DND-41 (cell line): ENCODE measurements around the gene KDELR3.

Experiments
- ATAC-seq: fragments of 200-7000 bp; cut with Tn5 transposase; 3 replicates; pipeline ENCODE4 v1.9.1; 2021; ENCODE audit warnings: low read depth; ENCODE audit not compliant: insufficient read depth
- DNase-seq: peaks from one replicate; pipeline ENCODE4 v3.0.0-alpha.2; 2020
- H2AFZ ChIP-seq: 2 replicates; pipeline ENCODE4 v1.6.0; 2012; ENCODE audit warnings: low read depth, low read length
- H3K27ac ChIP-seq: 2 replicates; pipeline ENCODE4 v1.5.1; 2012; ENCODE audit warnings: low read length, inconsistent platforms
- H3K27me3 ChIP-seq: fragments of 200-600 bp; sonication (generic); 2 replicates; pipeline ENCODE4 v1.6.0; 2012; ENCODE audit warnings: low read length, mild to moderate bottlenecking, inconsistent platforms; ENCODE audit not compliant: insufficient read depth, poor library complexity
- H3K36me3 ChIP-seq: 2 replicates; pipeline ENCODE4 v1.5.1; 2012; ENCODE audit warnings: low read length, inconsistent platforms; ENCODE audit not compliant: insufficient read depth
- H3K4me1 ChIP-seq: 2 replicates; pipeline ENCODE4 v1.5.1; 2012; ENCODE audit warnings: mild to moderate bottlenecking, low read length; ENCODE audit not compliant: insufficient read depth
- H3K4me2 ChIP-seq: 2 replicates; pipeline ENCODE4 v1.6.0; 2012; ENCODE audit warnings: mild to moderate bottlenecking, moderate library complexity, low read length, inconsistent platforms; ENCODE audit not compliant: insufficient read depth
- H3K4me3 ChIP-seq, 2 experiments: fragments of 200-600 bp in 1 of 2; shearing (Covaris generic) in 1 of 2; 2 replicates each; pipeline ENCODE4 v1.5.1; 2012 to 2016; ENCODE audit warnings: inconsistent platforms in 2 of 2, low read length in 2 of 2, mild to moderate bottlenecking in 2 of 2, low read depth in 1 of 2, moderate library complexity in 1 of 2
- H3K79me2 ChIP-seq: 2 replicates; pipeline ENCODE4 v1.6.0; 2012; ENCODE audit warnings: low read length, inconsistent platforms; ENCODE audit not compliant: insufficient read depth
- H3K9ac ChIP-seq: 2 replicates; pipeline ENCODE4 v1.6.0; 2012; ENCODE audit warnings: low read depth, mild to moderate bottlenecking, inconsistent platforms, low read length, moderate library complexity
- H3K9me3 ChIP-seq: 2 replicates; pipeline ENCODE4 v1.5.1; 2012; ENCODE audit warnings: low read length, moderate library complexity, mild to moderate bottlenecking, inconsistent platforms; ENCODE audit not compliant: insufficient read depth, severe bottlenecking
- H4K20me1 ChIP-seq: 2 replicates; pipeline ENCODE4 v1.6.0; 2012; ENCODE audit warnings: low read length; ENCODE audit not compliant: insufficient read depth
- EZH2 ChIP-seq: IDR thresholded peaks from 3 replicates; pipeline ENCODE4 v1.6.1; 2012; ENCODE audit warnings: borderline replicate concordance, low read depth, mild to moderate bottlenecking, moderate library complexity, low read length, inconsistent platforms; ENCODE audit not compliant: severe bottlenecking
- TF ChIP-seq, protein P1 (sequence below): IDR thresholded peaks from 2 replicates; pipeline ENCODE4 v1.5.1; 2012; ENCODE audit warnings: borderline replicate concordance, low read length, moderate library complexity, mild to moderate bottlenecking; ENCODE audit not compliant: poor library complexity, severe bottlenecking; ENCODE audit errors: extremely low read depth

Gene KDELR3

GRCh38 chr22:38431266-38432010 is 36.5 kb upstream of the KDELR3 start:
- H3K27me3 ChIP-seq = peaks cover 6% of the 10 kb centered on the region
- no peak for TF ChIP-seq EZH2
- TF ChIP-seq, protein P1, sequence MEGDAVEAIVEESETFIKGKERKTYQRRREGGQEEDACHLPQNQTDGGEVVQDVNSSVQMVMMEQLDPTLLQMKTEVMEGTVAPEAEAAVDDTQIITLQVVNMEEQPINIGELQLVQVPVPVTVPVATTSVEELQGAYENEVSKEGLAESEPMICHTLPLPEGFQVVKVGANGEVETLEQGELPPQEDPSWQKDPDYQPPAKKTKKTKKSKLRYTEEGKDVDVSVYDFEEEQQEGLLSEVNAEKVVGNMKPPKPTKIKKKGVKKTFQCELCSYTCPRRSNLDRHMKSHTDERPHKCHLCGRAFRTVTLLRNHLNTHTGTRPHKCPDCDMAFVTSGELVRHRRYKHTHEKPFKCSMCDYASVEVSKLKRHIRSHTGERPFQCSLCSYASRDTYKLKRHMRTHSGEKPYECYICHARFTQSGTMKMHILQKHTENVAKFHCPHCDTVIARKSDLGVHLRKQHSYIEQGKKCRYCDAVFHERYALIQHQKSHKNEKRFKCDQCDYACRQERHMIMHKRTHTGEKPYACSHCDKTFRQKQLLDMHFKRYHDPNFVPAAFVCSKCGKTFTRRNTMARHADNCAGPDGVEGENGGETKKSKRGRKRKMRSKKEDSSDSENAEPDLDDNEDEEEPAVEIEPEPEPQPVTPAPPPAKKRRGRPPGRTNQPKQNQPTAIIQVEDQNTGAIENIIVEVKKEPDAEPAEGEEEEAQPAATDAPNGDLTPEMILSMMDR = no peak

GRCh38 chr22:38432264-38432663 is 35.6 kb upstream of the KDELR3 start:
- H3K4me3 ChIP-seq = no peak overlapping the region
- no peak overlapping the region for H3K4me2 ChIP-seq
- ATAC-seq (no peak), DNase-seq (no peak)
- H3K9ac ChIP-seq = no peak overlapping the region
- H4K20me1 ChIP-seq = no peaks in the 10 kb centered on the region; the same call in 1 of the 2 replicates
- no peaks in the 10 kb centered on the region for H3K79me2 ChIP-seq
- no peaks in the 10 kb centered on the region for H3K36me3 ChIP-seq
- H2AFZ ChIP-seq = no peak overlapping the region
- TF ChIP-seq, protein P1 = no peak
- TF ChIP-seq EZH2 = no peak
- H3K4me1 ChIP-seq = no peaks in the 10 kb centered on the region
- H3K27ac ChIP-seq = no peak overlapping the region
- no peaks in the 10 kb centered on the region for H3K9me3 ChIP-seq
- peaks cover 6% of the 10 kb centered on the region for H3K27me3 ChIP-seq

More at GRCh38 chr22:38431266-38432010, 36.5 kb upstream of the KDELR3 start:
- Histone ChIP-seq H4K20me1 (no peaks in the 10 kb centered on the region; the same call in 1 of the 2 replicates), H3K9ac (no peak overlapping the region), H3K36me3 (no peaks in the 10 kb centered on the region), H3K4me2 (no peak overlapping the region), H3K79me2 (no peaks in the 10 kb centered on the region), H3K9me3 (no peaks in the 10 kb centered on the region), H3K27ac (no peak overlapping the region), H3K4me1 (no peaks in the 10 kb centered on the region), H2AFZ (no peak overlapping the region), H3K4me3 (no peak overlapping the region)
- DNase-seq (no peak), ATAC-seq (no peak)

- no peaks in the 10 kb centered on the region; the same call in 1 of the 2 replicates for H4K20me1 ChIP-seq
- no peak for ATAC-seq
- no peaks in the 10 kb centered on the region for H3K9me3 ChIP-seq
- no peaks in the 10 kb centered on the region for H3K36me3 ChIP-seq
- H2AFZ ChIP-seq = no peak overlapping the region
- no peak for DNase-seq
- H3K27ac ChIP-seq = no peak overlapping the region
- TF ChIP-seq, protein P1 = no peak
- TF ChIP-seq EZH2 = no peak
- no peak overlapping the region for H3K9ac ChIP-seq
- peaks cover 6% of the 10 kb centered on the region for H3K27me3 ChIP-seq
- H3K4me3 ChIP-seq = no peak overlapping the region
- H3K4me1 ChIP-seq = no peaks in the 10 kb centered on the region
- no peak overlapping the region for H3K4me2 ChIP-seq
- no peaks in the 10 kb centered on the region for H3K79me2 ChIP-seq
Observed at GRCh38 chr22:38433871-38434270, 34.0 kb upstream of the KDELR3 start.
